SK-N-SH treated with all-trans-retinoic acid at 6 μM for 48 hours (cell line): ENCODE data around the gene CACTIN.

ENCODE experiments used
- SNAI2 ChIP-seq: fragments of 250-450 bp; sonication (Bioruptor Pico); IDR thresholded peaks from 2 replicates; pipeline ENCODE4 v1.5.0; 2020; ENCODE audit warnings: mild to moderate bottlenecking, moderate library complexity
- ZFP3 ChIP-seq: fragments of 250-450 bp; sonication (Bioruptor Pico); IDR thresholded peaks from 2 replicates; pipeline ENCODE4 v1.5.0; 2020; ENCODE audit warnings: mild to moderate bottlenecking, moderate library complexity
- ZNF70 ChIP-seq: fragments of 450-650 bp; formaldehyde crosslinking; IDR thresholded peaks from 2 replicates; pipeline ENCODE4 v1.5.0; 2020; ENCODE audit warnings: mild to moderate bottlenecking, moderate library complexity
- TF ChIP-seq, protein P1 (sequence below): fragments of 250-450 bp; sonication (Bioruptor Pico); IDR thresholded peaks from 2 replicates; pipeline ENCODE4 v1.8.0; 2020; ENCODE audit warnings: mild to moderate bottlenecking, moderate library complexity, borderline replicate concordance

DNA sequence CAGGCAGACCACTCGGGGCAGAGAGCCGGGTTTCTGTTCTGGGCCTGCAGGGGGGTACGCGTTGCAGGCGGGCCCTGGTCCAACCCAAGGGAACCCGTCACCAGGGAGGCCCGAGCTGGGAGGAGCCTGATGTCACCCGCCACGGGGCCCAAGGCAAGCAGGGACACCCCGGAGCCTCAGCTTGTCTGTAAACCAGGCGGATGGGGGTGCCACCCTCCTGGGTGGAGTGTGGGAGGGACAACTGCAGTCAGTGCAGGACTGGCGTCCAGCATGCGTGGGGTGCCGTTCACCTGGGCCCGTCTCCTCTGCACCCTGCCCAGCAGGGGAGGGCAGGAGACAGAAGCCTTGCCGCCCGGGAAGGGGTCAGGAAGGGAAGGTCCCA is 7.0 kb downstream of the CACTIN start:
- TF ChIP-seq SNAI2 (CRISPR knock-in tag) (no peak), ZNF70 (no peak), ZFP3 (CRISPR knock-in tag) (no peak)
- TF ChIP-seq, protein P1, sequence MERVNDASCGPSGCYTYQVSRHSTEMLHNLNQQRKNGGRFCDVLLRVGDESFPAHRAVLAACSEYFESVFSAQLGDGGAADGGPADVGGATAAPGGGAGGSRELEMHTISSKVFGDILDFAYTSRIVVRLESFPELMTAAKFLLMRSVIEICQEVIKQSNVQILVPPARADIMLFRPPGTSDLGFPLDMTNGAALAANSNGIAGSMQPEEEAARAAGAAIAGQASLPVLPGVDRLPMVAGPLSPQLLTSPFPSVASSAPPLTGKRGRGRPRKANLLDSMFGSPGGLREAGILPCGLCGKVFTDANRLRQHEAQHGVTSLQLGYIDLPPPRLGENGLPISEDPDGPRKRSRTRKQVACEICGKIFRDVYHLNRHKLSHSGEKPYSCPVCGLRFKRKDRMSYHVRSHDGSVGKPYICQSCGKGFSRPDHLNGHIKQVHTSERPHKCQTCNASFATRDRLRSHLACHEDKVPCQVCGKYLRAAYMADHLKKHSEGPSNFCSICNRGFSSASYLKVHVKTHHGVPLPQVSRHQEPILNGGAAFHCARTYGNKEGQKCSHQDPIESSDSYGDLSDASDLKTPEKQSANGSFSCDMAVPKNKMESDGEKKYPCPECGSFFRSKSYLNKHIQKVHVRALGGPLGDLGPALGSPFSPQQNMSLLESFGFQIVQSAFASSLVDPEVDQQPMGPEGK (CRISPR knock-in tag), result no peak
